ENCODE data around the gene PDE6G. TPM values are rescaled to one million over a fixed set of nuclear protein-coding genes. Genes with fewer than 3 reads are reported as not detected.

PDE6G gene
- total RNA-seq, 2 donors from 2014 or later = not detected

GRCh38 chr17:81636505-81637288 lies 19.6 kb downstream of the PDE6G start, which contains the start of the genes NPLOC4 and TSPAN10:
Gene NPLOC4, minus strand, starts transcription at chr17:81637112. Its CDS starts 182 bp downstream, at chr17:81636930.
Gene TSPAN10, plus strand, starts transcription at chr17:81637196. Its CDS starts 5,217 bp downstream, at chr17:81642413.
- intact Hi-C loops (cut with DNase I) = no loop called here
- Histone ChIP-seq H3K27ac (peak within 1 kb of the TSS; percentile 79), H3K4me3 (peak within 1 kb of the TSS; percentile 64), H3K27me3 (no peaks in the 10 kb centered on the region), H3K9ac (ENCODE audit: low read depth in 2 of 2, low read length in 2 of 2) (peak within 1 kb of the TSS; percentile 85 to 96), H3K4me1 (peaks cover 13% of the 10 kb centered on the region), H3K9me3 (no peaks in the 10 kb centered on the region), H3K36me3 (no peaks in the 10 kb centered on the region)
- DNase-seq = peak; percentile 85
- TF ChIP-seq CTCF (IDR thresholded peaks at IDR 0.05) = no peak

- Histone ChIP-seq H3K27ac (peak overlapping the region; percentile 79), H3K4me3 (peak overlapping the region; percentile 64), H3K27me3 (no peaks in the 10 kb centered on the region), H3K9ac (ENCODE audit: low read depth in 2 of 2, low read length in 2 of 2) (peak overlapping the region; percentile 85 to 96), H3K4me1 (peaks cover 13% of the 10 kb centered on the region), H3K9me3 (no peaks in the 10 kb centered on the region), H3K36me3 (no peaks in the 10 kb centered on the region)
- no peak for TF ChIP-seq CTCF (IDR thresholded peaks at IDR 0.05)
- no peak for DNase-seq
- intact Hi-C loops (cut with DNase I) = no loop called here
Measured at GRCh38 chr17:81635973-81636504, 20.3 kb downstream of the PDE6G start.

GRCh38 chr17:81635431-81635830 lies 20.9 kb downstream of the PDE6G start:
- intact Hi-C loops (cut with DNase I) = no loop called here
- Histone ChIP-seq H3K9ac (ENCODE audit: low read depth in 2 of 2, low read length in 2 of 2) (peak overlapping the region in 1 of 2 donors; percentile 35), H3K36me3 (no peaks in the 10 kb centered on the region), H3K4me1 (peaks cover 13% of the 10 kb centered on the region), H3K4me3 (peak overlapping the region; percentile 64), H3K27ac (no peak overlapping the region), H3K27me3 (no peaks in the 10 kb centered on the region), H3K9me3 (no peaks in the 10 kb centered on the region)
- no peak for DNase-seq
- no peak for TF ChIP-seq CTCF (IDR thresholded peaks at IDR 0.05)

- intact Hi-C loops (cut with DNase I) = no loop called here
- H3K27ac ChIP-seq = no peak overlapping the region
- peaks cover 7% of the 10 kb centered on the region for H3K36me3 ChIP-seq
Measured at GRCh38 chr17:81631482-81631881, 24.9 kb downstream of the PDE6G start.

GRCh38 chr17:81630274-81630673 lies 26.1 kb downstream of the PDE6G start:
- no peaks in the 10 kb centered on the region for H3K27me3 ChIP-seq

More at GRCh38 chr17:81631482-81631881, 24.9 kb downstream of the PDE6G start:
- H3K4me1 ChIP-seq = peaks cover 13% of the 10 kb centered on the region
- H3K9me3 ChIP-seq = no peaks in the 10 kb centered on the region
- no peak for TF ChIP-seq CTCF (IDR thresholded peaks at IDR 0.05)
- H3K9ac ChIP-seq (ENCODE audit: low read depth in 2 of 2, low read length in 2 of 2) = no peak overlapping the region
- no peak overlapping the region for H3K4me3 ChIP-seq
- no peaks in the 10 kb centered on the region for H3K27me3 ChIP-seq
- DNase-seq = no peak

More at GRCh38 chr17:81630274-81630673, 26.1 kb downstream of the PDE6G start:
- no peak for DNase-seq
- Histone ChIP-seq H3K9ac (ENCODE audit: low read depth in 2 of 2, low read length in 2 of 2) (no peak overlapping the region), H3K36me3 (peaks cover 10% of the 10 kb centered on the region), H3K27ac (no peak overlapping the region), H3K4me3 (no peak overlapping the region), H3K4me1 (peaks cover 5% of the 10 kb centered on the region), H3K9me3 (no peaks in the 10 kb centered on the region)
- intact Hi-C loops (cut with DNase I) = no loop called here
- no peak for TF ChIP-seq CTCF (IDR thresholded peaks at IDR 0.05)
